H9 (cell line): ENCODE results near the gene EDAR. TPM values are rescaled to one million over a fixed set of nuclear protein-coding genes. Genes with fewer than 3 reads are reported as not detected.

Source experiments
- DNase-seq: peaks from one replicate; pipeline ENCODE4 v3.0.0-alpha.2; 2017
- H2AFZ ChIP-seq: one replicate; pipeline ENCODE4 v1.6.1; 2013; ENCODE audit warnings: mild to moderate bottlenecking, low read length, control low read depth, moderate library complexity
- H2AK5ac ChIP-seq: 2 replicates; pipeline ENCODE4 v1.6.1; 2013; ENCODE audit warnings: low read length, control low read depth, mixed read lengths; ENCODE audit not compliant: insufficient read length
- H2BK120ac ChIP-seq: one replicate; pipeline ENCODE4 v1.6.1; 2013; ENCODE audit warnings: low read depth, mild to moderate bottlenecking, low read length, control low read depth, inconsistent platforms; ENCODE audit not compliant: poor library complexity, severe bottlenecking
- H2BK12ac ChIP-seq: 2 replicates; pipeline ENCODE4 v1.6.1; 2013; ENCODE audit warnings: low read length, control low read depth, mixed read lengths, low read depth; ENCODE audit not compliant: insufficient read length
- H2BK15ac ChIP-seq: 2 replicates; pipeline ENCODE4 v1.6.1; 2013; ENCODE audit warnings: low read depth, low read length, control low read depth
- H2BK20ac ChIP-seq: one replicate; pipeline ENCODE4 v1.6.1; 2013; ENCODE audit warnings: low read depth, mild to moderate bottlenecking, low read length, control low read depth, inconsistent platforms; ENCODE audit not compliant: poor library complexity, severe bottlenecking
- H2BK5ac ChIP-seq: 2 replicates; pipeline ENCODE4 v1.6.1; 2013; ENCODE audit warnings: low read length, control low read depth, mixed read lengths; ENCODE audit not compliant: insufficient read length
- H3K14ac ChIP-seq: 2 replicates; pipeline ENCODE4 v1.6.1; 2013; ENCODE audit warnings: low read length, control low read depth; ENCODE audit not compliant: insufficient read depth
- H3K18ac ChIP-seq: 2 replicates; pipeline ENCODE4 v1.6.1; 2013; ENCODE audit warnings: low read depth, mild to moderate bottlenecking, mixed read lengths, low read length, control low read depth; ENCODE audit not compliant: insufficient read length
- H3K23ac ChIP-seq: 2 replicates; pipeline ENCODE4 v1.6.1; 2013; ENCODE audit warnings: low read length, control low read depth, mixed read lengths, low read depth; ENCODE audit not compliant: insufficient read length
- H3K23me2 ChIP-seq: 2 replicates; pipeline ENCODE4 v1.6.1; 2013; ENCODE audit warnings: low read depth, mild to moderate bottlenecking, mixed read lengths, low read length, control low read depth; ENCODE audit not compliant: insufficient read length, poor library complexity, severe bottlenecking
- H3K27ac ChIP-seq: 2 replicates; pipeline ENCODE4 v1.5.1; 2013; ENCODE audit warnings: low read length, control low read depth, mixed read lengths, low read depth; ENCODE audit not compliant: insufficient read length
- H3K27me3 ChIP-seq: 2 replicates; pipeline ENCODE4 v1.6.1; 2013; ENCODE audit warnings: low read length, control low read depth, inconsistent platforms; ENCODE audit not compliant: insufficient read depth
- H3K4ac ChIP-seq: 2 replicates; pipeline ENCODE4 v1.6.1; 2013; ENCODE audit warnings: low read depth, mild to moderate bottlenecking, control low read depth, inconsistent platforms, low read length, moderate library complexity
- H3K4me1 ChIP-seq: 2 replicates; pipeline ENCODE4 v1.6.1; 2013; ENCODE audit warnings: low read length, control low read depth, inconsistent platforms; ENCODE audit not compliant: insufficient read depth
- H3K4me2 ChIP-seq: 2 replicates; pipeline ENCODE4 v1.6.1; 2013; ENCODE audit warnings: low read length, control low read depth, mixed read lengths; ENCODE audit not compliant: insufficient read length, insufficient read depth
- H3K56ac ChIP-seq: 2 replicates; pipeline ENCODE4 v1.6.1; 2013; ENCODE audit warnings: low read depth, mild to moderate bottlenecking, mixed read lengths, low read length, control low read depth; ENCODE audit not compliant: insufficient read length
- H3K79me1 ChIP-seq: 2 replicates; pipeline ENCODE4 v1.6.1; 2013; ENCODE audit warnings: low read depth, mild to moderate bottlenecking, moderate library complexity, low read length, control low read depth, inconsistent platforms; ENCODE audit not compliant: insufficient read depth, poor library complexity, severe bottlenecking
- H3K79me2 ChIP-seq: 2 replicates; pipeline ENCODE4 v1.6.1; 2013; ENCODE audit warnings: low read length, control low read depth, inconsistent platforms; ENCODE audit not compliant: insufficient read depth
- H3K9ac ChIP-seq: 2 replicates; pipeline ENCODE4 v1.6.1; 2013; ENCODE audit warnings: low read length, control low read depth, mixed read lengths; ENCODE audit not compliant: insufficient read length; ENCODE audit errors: extremely low read depth
- H3K9me3 ChIP-seq: one replicate; pipeline ENCODE4 v1.6.1; 2013; ENCODE audit warnings: low read depth, low read length, inconsistent platforms; ENCODE audit not compliant: control insufficient read depth
- H3T11ph ChIP-seq: one replicate; pipeline ENCODE4 v1.6.1; 2013; ENCODE audit warnings: mild to moderate bottlenecking, low read length, control low read depth, inconsistent platforms
- H4K20me1 ChIP-seq: one replicate; pipeline ENCODE4 v1.6.1; 2013; ENCODE audit not compliant: control insufficient read depth, insufficient read length, insufficient read depth
- H4K5ac ChIP-seq: 2 replicates; pipeline ENCODE4 v1.6.1; 2013; ENCODE audit warnings: low read depth, mild to moderate bottlenecking, mixed read lengths, low read length, control low read depth; ENCODE audit not compliant: insufficient read length
- H4K8ac ChIP-seq: replicated peaks from 2 replicates; pipeline ENCODE4 v1.6.1; 2013; ENCODE audit warnings: low read length, control low read depth, mixed read lengths, low read depth; ENCODE audit not compliant: insufficient read length
- H4K91ac ChIP-seq: 2 replicates; pipeline ENCODE4 v1.6.1; 2013; ENCODE audit warnings: low read depth, mild to moderate bottlenecking, moderate library complexity, mixed read lengths, low read length, control low read depth; ENCODE audit not compliant: insufficient read length
- H3K27ac Mint-ChIP-seq, 3 experiments: 2 replicates in 2 of 3; 3 replicates in 1 of 3; pipeline ENCODE4 v1.8.0; 2020 to 2021; ENCODE audit warnings: mixed read lengths in 3 of 3, mild to moderate bottlenecking in 1 of 3, moderate library complexity in 1 of 3
- H3K27me3 Mint-ChIP-seq: 2 replicates; pipeline ENCODE4 v1.8.0; 2021; ENCODE audit warnings: low read depth, mild to moderate bottlenecking, moderate library complexity, mixed read lengths
- H3K36me3 Mint-ChIP-seq, 3 experiments: 2 replicates in 2 of 3; 3 replicates in 1 of 3; pipeline ENCODE4 v1.8.0; 2020 to 2021; ENCODE audit warnings: low read depth in 3 of 3, mixed read lengths in 3 of 3; ENCODE audit not compliant: insufficient read depth in 1 of 3
- H3K4me1 Mint-ChIP-seq, 2 experiments: 2 replicates each; pipeline ENCODE4 v1.8.0; 2020; ENCODE audit warnings: mixed read lengths in 2 of 2
- H3K4me3 Mint-ChIP-seq, 2 experiments: 2 replicates in 1 of 2; 3 replicates in 1 of 2; pipeline ENCODE4 v1.8.0; 2020 to 2021; ENCODE audit warnings: mild to moderate bottlenecking in 2 of 2, mixed read lengths in 2 of 2, moderate library complexity in 1 of 2
- H3K9me3 Mint-ChIP-seq, 2 experiments: 2 replicates in 1 of 2; 3 replicates in 1 of 2; pipeline ENCODE4 v1.8.0; 2020; ENCODE audit warnings: mild to moderate bottlenecking in 2 of 2, mixed read lengths in 2 of 2, moderate library complexity in 1 of 2
- whole genome bisulfite sequencing: extraction: QIAGEN DNeasy Blood & Tissue Kit; methylation state at CpG from one replicate; pipeline ENCODE4 v1.1.7; 2013; ENCODE audit warnings: missing lambda C conversion rate, low lambda C conversion rate, mixed read lengths; ENCODE audit not compliant: insufficient read length; ENCODE audit errors: extremely low coverage; 5-methylcytosine and 5-hydroxymethylcytosine counted together
- total RNA-seq: library from RNA; stranded (reverse); gene quantifications from 2 replicates; pipeline ENCODE4 v1.2.1, GENCODE V29; 2021
- TF ChIP-seq, protein P1 (sequence below): fragments of 200-600 bp; sonication (generic); conservative IDR thresholded peaks from 3 replicates; pipeline ENCODE4 v1.8.0; 2021; ENCODE audit warnings: antibody characterized with exemption, mild to moderate bottlenecking

The EDAR gene
- total RNA-seq, 1 experiment from 2014 or later = not detected

DNA sequence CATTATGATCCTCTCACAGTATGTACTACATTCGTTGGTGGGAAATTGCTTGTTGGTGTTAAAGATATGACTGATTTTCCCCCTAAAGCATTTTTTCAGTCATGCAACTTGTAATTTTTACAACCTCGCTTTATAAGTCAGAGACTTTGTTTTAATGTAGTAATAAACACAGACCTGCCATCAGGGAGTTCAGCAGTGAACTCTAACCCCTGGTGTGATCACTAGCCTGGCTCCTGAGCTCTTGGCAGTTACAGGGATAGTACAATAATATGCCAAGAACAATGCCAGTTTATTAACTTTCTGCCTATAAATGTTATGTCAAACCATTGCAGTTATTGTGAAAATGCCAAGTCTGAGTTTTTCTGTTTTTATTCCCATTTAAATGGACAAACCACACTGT, 93.8 kb downstream of the EDAR start:
- peaks cover 0 to 8% (median 4%) of the 10 kb centered on the region in 3 experiments; a peak in 3 of 7 replicates for H3K36me3 Mint-ChIP-seq
- H3K79me2 ChIP-seq = no peaks in the 10 kb centered on the region
- WGBS = no CpG with 5 or more reads among the region's 2 CpGs

More for the DNA sequence above, 93.8 kb downstream of the EDAR start:
- H2BK15ac ChIP-seq = no peak overlapping the region
- Mint-ChIP-seq H3K27me3 (no peaks in the 10 kb centered on the region; the same call in 1 of the 2 replicates), H3K4me1 (peaks cover 6 to 10% of the 10 kb centered on the region in 2 experiments), H3K4me3 (no peak overlapping the region), H3K27ac (no peak overlapping the region), H3K9me3 (peaks cover 0 to 4% of the 10 kb centered on the region in 2 experiments; a peak in 1 of 5 replicates)
- no peaks in the 10 kb centered on the region for H3K27me3 ChIP-seq
- no peak overlapping the region for H2AK5ac ChIP-seq
- H3K27ac ChIP-seq = no peak overlapping the region
- no peaks in the 10 kb centered on the region for H3K9me3 ChIP-seq
- no peak overlapping the region for H4K91ac ChIP-seq
- no peak overlapping the region for H3K23ac ChIP-seq
- TF ChIP-seq, protein P1, sequence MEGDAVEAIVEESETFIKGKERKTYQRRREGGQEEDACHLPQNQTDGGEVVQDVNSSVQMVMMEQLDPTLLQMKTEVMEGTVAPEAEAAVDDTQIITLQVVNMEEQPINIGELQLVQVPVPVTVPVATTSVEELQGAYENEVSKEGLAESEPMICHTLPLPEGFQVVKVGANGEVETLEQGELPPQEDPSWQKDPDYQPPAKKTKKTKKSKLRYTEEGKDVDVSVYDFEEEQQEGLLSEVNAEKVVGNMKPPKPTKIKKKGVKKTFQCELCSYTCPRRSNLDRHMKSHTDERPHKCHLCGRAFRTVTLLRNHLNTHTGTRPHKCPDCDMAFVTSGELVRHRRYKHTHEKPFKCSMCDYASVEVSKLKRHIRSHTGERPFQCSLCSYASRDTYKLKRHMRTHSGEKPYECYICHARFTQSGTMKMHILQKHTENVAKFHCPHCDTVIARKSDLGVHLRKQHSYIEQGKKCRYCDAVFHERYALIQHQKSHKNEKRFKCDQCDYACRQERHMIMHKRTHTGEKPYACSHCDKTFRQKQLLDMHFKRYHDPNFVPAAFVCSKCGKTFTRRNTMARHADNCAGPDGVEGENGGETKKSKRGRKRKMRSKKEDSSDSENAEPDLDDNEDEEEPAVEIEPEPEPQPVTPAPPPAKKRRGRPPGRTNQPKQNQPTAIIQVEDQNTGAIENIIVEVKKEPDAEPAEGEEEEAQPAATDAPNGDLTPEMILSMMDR = no peak
- H2BK120ac ChIP-seq = no peak overlapping the region
- no peak overlapping the region for H4K5ac ChIP-seq
- H3K4me2 ChIP-seq = no peak overlapping the region
- H4K20me1 ChIP-seq = no peaks in the 10 kb centered on the region
- DNase-seq = no peak
- no peak overlapping the region for H3K9ac ChIP-seq
- H2AFZ ChIP-seq = no peak overlapping the region
- no peak overlapping the region for H3K14ac ChIP-seq
- H3T11ph ChIP-seq = no peak overlapping the region
- no peak overlapping the region for H4K8ac ChIP-seq
- H2BK5ac ChIP-seq = no peak overlapping the region
- H3K56ac ChIP-seq = no peak overlapping the region
- H3K18ac ChIP-seq = no peak overlapping the region
- H3K4me1 ChIP-seq = no peaks in the 10 kb centered on the region
- no peak overlapping the region for H2BK12ac ChIP-seq
- no peak overlapping the region for H3K4ac ChIP-seq
- no peaks in the 10 kb centered on the region for H3K23me2 ChIP-seq
- no peaks in the 10 kb centered on the region for H3K79me1 ChIP-seq
- H2BK20ac ChIP-seq = no peak overlapping the region
